GM15510 (cell line): Measurements from ENCODE around the gene PCID2.
A peak's percentile ranks its signal among the peaks of the same experiment; 100 is the strongest.

Source experiments
- POLR2A ChIP-seq: IDR thresholded peaks from 3 replicates; pipeline ENCODE4 v1.6.1; 2011; ENCODE audit warnings: borderline replicate concordance; ENCODE audit not compliant: insufficient read length; ENCODE audit errors: extremely low read depth

Gene PCID2

DNA sequence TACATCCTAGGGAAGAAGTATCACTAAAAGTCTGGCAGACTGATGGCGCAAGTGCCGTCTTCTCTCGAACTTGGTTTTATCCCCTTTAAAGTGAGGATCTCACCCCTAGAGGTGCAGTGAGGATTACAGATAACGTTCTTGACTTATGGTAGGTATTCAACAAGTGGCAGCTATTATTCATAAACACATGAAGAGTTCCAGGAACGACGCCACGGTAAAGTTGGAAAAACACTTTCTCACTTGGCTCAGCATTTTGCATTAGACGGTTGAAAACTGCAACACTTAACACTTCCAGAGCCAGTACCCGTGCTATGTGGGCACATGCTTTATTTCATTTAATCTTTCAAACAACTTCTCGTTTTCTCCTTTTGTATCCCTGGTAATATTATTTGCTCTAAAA, 41.3 kb downstream of the PCID2 start:
- TF ChIP-seq POLR2A = no peak

GRCh38 chr13:113166681-113167080, 41.8 kb downstream of the PCID2 start:
- no peak for TF ChIP-seq POLR2A

- no peak for TF ChIP-seq POLR2A
These were observed 42.2 kb downstream of the PCID2 start for GRCh38 chr13:113166266-113166665.

- TF ChIP-seq POLR2A = no peak
These were observed 44.0 kb downstream of the PCID2 start for GRCh38 chr13:113164492-113164891.

DNA sequence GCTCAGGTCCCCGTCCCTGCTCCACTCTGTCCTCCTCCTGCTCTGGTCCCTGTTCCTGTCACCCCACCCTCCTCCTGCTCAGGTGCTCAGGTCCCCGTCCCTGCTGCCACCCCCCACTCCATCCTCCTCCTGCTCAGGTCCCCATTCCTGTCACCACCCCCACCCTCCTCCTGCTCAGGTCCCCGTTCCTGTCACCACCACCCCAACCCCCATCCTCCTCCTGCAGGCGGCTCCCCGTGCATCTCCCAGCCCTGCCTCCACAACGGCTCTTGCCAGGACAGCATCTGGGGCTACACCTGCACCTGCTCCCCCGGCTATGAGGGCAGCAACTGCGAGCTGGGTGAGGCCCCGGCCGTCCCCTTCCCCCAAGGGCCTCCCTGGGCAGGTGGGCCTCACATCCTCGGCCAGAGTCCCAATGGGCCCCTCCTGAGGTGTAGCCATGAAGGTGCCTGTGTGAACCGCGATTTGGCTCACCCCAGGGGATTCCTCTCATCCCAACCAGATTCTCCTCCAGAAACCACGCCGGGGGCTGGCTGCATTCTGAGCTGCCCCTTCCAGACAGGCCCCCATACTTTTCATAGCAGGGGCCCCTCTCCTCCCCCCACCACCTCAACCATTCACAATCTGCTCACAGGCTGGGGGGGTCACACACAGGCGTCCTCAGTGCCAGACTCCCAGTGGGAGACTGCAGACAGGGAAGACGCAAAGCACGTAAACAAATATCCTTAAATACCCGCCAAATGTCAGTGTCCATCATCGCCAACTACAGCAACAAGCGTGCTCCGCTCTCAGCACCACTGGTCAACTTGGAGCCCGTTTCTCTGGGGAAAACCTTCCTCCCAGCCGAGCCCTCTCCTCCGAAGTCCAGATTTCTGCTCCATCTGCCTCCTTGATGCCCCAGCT, 45.4 kb downstream of the PCID2 start:
- TF ChIP-seq POLR2A = no peak

DNA sequence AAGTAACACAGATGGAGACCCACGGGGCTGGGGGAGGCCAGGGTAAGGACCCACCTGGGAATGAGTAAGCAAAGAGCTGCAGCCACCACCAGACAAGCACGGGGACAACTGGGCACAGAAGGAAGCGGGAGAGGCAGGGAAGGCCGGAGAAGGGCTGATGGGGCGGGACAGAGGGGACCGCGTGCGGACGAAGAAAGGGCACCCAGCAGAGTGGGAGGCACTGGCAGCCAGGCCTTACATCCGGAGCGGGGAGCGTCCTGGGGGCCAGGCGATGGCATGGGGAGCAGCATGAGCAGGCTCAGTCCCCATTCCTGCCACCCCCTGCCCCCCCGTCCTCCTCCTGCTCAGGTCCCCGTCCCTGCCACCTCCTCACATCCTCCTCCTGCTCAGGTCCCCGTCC, 47.0 kb downstream of the PCID2 start:
- TF ChIP-seq POLR2A = no peak

DNA sequence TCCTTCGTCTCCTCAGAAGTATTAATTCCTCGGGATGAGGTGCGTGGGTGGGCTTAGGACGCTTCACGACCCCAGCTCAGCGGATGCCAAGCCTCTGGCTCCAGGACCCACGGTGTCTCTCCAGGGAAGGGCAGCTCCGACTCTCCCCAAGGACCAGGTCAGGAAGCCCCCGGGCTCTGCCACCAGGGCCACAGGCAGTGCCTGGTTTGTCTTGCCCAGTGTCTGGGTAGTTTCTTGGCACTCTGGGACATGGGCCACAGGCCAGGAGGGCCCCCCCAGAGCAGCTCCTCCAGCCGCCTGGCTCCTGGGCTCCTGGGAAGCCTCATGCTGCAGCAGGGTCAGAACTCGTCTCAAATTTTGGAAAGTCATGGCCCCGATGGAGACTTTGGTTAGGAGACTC, 47.5 kb downstream of the PCID2 start:
- TF ChIP-seq POLR2A = no peak

DNA sequence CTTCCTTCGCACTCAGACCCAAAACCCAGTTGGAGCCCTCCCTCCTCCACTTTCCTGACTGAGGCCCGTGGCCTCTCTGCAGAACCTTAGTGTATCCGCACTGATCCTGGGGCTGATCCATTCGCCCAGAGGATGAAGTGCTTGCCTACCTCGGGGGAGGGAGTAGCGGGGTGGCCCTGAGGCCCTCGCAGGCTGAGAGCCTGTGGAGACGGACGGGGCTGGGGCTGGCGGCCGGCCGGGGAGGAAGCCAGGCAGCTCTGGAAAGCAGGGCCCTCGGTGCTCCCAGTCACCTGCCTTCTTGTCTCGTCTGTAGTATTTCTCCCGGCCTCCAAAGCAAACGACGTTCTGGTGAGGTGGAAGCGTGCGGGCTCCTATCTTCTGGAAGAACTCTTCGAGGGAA, 48.8 kb downstream of the PCID2 start:
- no peak for TF ChIP-seq POLR2A

DNA sequence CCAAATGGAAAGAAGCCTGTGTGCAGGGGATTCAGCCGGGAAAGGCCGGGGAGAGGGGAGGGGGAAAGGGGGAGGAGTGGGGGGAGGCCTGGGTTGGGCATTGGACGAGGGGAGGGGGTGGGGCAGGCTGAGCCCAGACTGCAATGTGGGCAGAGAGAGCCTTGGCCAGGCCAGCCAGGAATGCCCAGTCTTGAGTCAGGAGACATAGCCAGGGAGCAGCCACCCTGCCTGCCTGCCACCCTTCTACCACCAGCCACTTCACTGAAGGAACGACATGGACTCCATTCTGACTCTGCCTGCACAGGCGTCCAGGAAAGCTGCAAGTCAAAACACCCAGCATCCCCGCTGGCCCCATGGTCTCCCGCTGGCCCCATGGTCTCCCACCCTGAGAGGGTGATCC, 49.5 kb downstream of the PCID2 start:
- TF ChIP-seq POLR2A = no peak

- TF ChIP-seq POLR2A = no peak
These were observed 50.3 kb downstream of the PCID2 start, which contains the start of gene PROZ for GRCh38 chr13:113157929-113158747. Gene PROZ, plus strand, starts transcription at chr13:113158648. Its CDS starts 13 bp downstream, at chr13:113158661.

- no peak for TF ChIP-seq POLR2A
These were observed 51.1 kb downstream of the PCID2 start for GRCh38 chr13:113157206-113157928.

DNA sequence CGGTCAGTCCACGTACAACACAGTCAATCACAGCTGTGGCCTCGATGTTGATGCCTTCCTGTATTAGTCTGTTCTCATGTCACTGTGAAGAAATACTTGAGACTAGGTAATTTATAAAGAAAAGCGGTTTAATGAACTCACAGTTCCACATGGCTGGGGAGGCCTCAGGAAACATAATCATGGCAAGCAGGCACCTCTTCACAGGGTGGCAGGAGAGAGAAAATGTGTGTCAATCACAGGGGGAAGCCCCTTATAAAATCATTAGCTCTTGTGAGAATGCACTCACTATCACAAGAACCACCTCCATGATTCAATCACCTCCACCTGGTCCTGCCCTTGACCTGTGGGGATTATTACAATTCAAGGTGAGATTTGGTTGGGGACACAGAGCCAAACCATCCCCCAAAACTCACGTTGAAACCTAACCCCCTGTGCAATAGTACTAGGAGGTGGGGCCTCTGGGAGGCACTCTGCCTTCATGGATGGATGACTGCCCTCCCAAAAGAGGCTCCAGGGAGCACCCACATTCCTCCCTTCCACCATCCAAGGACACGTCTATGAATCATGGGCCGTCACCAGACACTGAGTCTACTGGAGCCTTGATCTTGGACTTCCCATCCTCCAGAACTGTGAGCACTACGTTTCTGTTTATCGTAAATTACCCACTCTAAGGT, 52.4 kb downstream of the PCID2 start:
- TF ChIP-seq POLR2A = no peak

DNA sequence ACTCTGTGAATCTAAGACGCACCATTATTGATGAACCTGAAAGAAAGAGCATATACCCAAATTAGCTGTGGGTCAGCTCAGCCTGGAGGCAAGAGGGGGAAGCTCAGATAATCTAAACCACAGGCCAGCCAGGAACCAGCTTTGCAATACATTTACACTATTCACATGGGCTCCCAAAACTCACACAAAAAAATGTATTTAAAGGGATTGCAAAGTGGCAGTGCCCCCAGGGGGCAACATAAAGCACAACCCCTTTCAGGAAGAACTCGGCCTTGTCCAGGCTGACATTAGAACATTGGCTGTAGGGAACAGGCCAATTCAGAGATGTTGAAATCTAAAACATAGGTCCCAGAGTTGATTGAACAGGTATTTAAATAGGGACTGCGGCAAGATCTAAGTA, 53.3 kb downstream of the PCID2 start:
- no peak for TF ChIP-seq POLR2A

DNA sequence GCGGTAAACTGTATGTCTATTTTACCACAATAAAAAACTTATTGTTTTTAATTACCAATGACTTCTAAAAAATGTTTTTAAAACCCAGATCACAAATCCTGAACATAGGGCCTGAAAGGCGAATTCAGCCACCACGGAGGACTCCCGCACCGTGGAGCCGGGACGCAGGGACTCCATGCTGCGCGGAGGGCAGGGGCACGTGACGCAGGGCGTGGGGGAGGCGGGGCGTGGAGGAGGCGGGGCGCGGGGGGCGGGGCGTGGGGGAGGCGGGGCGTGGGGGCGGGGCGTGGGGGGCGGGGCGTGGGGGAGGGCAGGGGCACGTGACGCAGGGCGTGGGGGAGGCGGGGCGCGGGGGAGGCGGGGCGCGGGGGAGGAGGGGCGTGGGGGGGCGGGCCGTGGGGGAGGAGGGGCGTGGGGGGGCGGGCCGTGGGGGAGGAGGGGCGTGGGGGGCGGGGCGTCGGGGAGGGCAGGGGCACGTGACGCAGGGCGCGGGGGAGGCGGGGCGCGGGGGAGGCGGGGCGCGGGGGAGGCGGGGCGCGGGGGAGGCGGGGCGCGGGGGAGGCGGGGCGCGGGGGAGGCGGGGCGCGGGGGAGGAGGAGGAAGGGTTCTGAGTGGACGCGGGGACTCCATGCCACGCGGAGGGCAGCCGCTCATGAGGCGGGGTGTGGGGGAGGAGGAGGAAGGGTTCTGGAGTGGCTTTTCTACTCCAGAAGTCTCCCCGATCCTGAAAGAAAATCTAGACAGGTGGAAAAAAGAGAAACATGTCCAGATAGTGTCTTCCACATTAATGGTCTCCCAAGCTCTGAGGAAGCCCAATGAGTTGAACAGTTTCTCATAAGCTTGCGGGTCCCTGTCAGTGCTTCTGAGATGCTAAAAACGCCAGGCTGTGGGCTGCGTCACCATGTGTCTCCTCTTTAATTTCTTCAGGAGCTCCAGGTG, 54.4 kb downstream of the PCID2 start:
- TF ChIP-seq POLR2A = peak; percentile 50
